Measurements from ENCODE around the gene ZNF473. TPM values are rescaled to one million over a fixed set of nuclear protein-coding genes. Genes with fewer than 3 reads are reported as not detected.
A peak's percentile ranks its signal among the peaks of the same experiment; 100 is the strongest.

Gene ZNF473
- total RNA-seq, 2 experiments from 2014 or later, result 10.9 to 12.5 TPM

GRCh38 chr19:50003810-50004419 is 21.9 kb upstream of the ZNF473 start:
- DNase-seq (peak; percentile 56), ATAC-seq (peak; percentile 84)
- Mint-ChIP-seq H3K4me3 (peak overlapping the region; percentile 5), H3K4me1 (peaks cover 25% of the 10 kb centered on the region), H3K9me3 (ENCODE audit: low read depth) (no peaks in the 10 kb centered on the region), H3K27ac (no peak overlapping the region), H3K27me3 (no peaks in the 10 kb centered on the region), H3K36me3 (ENCODE audit: low read depth) (peaks cover 54% of the 10 kb centered on the region)
- ChIA-PET CTCF (interaction anchor here (0.7 to 0.8 kb wide), 3 partner anchors 21 to 1810 kb away, joined by 3 read pairs; partner anchors contain the start of gene VRK3), POLR2A (interaction anchor here (0.6 to 0.7 kb wide), 2 partner anchors 11 to 52 kb away, joined by 3 to 4 read pairs; no protein-coding TSS in a partner anchor)
- intact Hi-C loops (cut with DNase I, micrococcal nuclease), result no loop called here

- POLR2A ChIA-PET, result no interaction called here
- no peaks in the 10 kb centered on the region for H3K27me3 Mint-ChIP-seq
- peaks cover 20% of the 10 kb centered on the region for H3K4me1 Mint-ChIP-seq
- CTCF ChIA-PET, result no interaction called here
- intact Hi-C loops (cut with DNase I, micrococcal nuclease), result no loop called here
- no peak overlapping the region for H3K27ac Mint-ChIP-seq
- peaks cover 45% of the 10 kb centered on the region for H3K36me3 Mint-ChIP-seq (ENCODE audit: low read depth)
- H3K4me3 Mint-ChIP-seq, result no peak overlapping the region
- peak; percentile 59 for ATAC-seq
- DNase-seq, result peak; percentile 49
- H3K9me3 Mint-ChIP-seq (ENCODE audit: low read depth), result no peaks in the 10 kb centered on the region
These were observed 20.4 kb upstream of the ZNF473 start for GRCh38 chr19:50005428-50005827.

DNA sequence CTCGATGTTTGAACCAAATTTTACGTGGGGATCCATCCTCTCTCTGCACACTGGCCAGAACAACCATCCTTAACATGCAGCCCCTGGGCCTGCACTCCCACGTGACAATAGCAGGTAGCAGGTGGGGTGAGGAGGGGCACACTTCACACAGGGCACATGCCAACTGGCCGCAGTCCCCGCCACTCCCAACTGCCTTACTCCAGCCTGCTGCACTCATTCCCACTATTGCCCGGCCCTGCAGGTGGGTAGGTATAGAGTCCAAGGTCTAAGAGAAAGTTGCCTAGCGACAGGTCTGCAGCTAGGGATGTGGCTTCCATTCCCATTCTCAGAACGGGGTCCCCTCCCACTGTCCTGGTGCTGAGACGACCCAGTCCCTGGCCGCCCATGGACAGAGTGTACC is 18.6 kb upstream of the ZNF473 start:
- no peak for DNase-seq

DNA sequence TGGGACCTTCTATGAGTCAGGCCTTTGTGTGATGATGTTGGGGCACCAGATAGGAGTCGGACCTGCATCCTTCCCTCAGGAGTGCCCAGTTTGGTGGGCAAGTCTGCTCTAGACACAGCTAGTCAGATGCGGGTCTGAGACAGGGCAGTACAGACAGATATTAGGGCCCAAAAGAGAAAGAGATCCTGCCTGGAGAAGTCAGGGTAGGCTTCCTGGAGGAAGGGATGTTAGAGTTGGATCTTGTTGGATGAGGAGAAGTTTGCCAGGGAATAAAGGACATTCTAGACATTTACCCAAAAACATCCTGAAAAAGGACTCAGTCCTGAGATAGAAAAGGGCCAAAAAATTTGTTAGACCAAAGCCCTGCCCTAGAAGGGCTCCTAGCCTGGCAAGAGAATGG is 17.9 kb upstream of the ZNF473 start:
- ATAC-seq (no peak), DNase-seq (no peak)
- H3K36me3 Mint-ChIP-seq (ENCODE audit: low read depth), result peaks cover 47% of the 10 kb centered on the region
- POLR2A ChIA-PET, result no interaction called here
- no peaks in the 10 kb centered on the region for H3K9me3 Mint-ChIP-seq (ENCODE audit: low read depth)
- H3K27me3 Mint-ChIP-seq, result no peaks in the 10 kb centered on the region
- no peak overlapping the region for H3K4me3 Mint-ChIP-seq
- intact Hi-C loops (cut with DNase I, micrococcal nuclease), result no loop called here
- H3K4me1 Mint-ChIP-seq, result peaks cover 20% of the 10 kb centered on the region
- H3K27ac Mint-ChIP-seq, result no peak overlapping the region
- CTCF ChIA-PET, result no interaction called here

More for the DNA sequence above, 18.6 kb upstream of the ZNF473 start:
- Mint-ChIP-seq H3K4me1 (peaks cover 20% of the 10 kb centered on the region), H3K27me3 (no peaks in the 10 kb centered on the region), H3K36me3 (ENCODE audit: low read depth) (peaks cover 51% of the 10 kb centered on the region), H3K4me3 (no peak overlapping the region), H3K9me3 (ENCODE audit: low read depth) (no peaks in the 10 kb centered on the region), H3K27ac (no peak overlapping the region)
- CTCF ChIA-PET, result interaction anchor here (0.5 kb wide), 1 partner anchor 53 kb away, joined by 3 read pairs; no protein-coding TSS in a partner anchor
- POLR2A ChIA-PET, result no interaction called here
- ATAC-seq, result no peak
- intact Hi-C loops (cut with DNase I, micrococcal nuclease), result no loop called here

DNA sequence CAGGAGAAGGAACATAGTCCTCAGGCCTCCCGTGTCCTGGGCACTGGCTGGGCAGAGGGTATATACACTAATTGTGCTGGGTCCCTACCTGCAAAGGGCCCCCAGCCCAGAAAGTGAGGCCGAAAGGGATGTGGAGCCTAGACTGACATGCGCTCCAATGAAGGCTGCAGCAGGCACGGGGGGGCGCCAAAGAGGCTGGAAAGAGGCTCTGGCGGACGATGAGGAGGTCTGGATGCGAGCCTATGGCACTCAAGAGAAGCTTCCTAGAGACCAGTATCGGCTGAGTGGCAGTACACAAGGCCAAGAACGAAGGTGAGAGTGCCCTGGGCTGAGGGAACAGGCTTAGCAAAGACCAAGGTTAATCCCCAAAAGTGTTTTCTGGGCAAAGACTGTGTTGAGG is 17.3 kb upstream of the ZNF473 start:
- no peak overlapping the region for H3K27ac Mint-ChIP-seq
- no peak for ATAC-seq
- H3K4me1 Mint-ChIP-seq, result peaks cover 20% of the 10 kb centered on the region
- CTCF ChIA-PET, result no interaction called here
- H3K9me3 Mint-ChIP-seq (ENCODE audit: low read depth), result no peaks in the 10 kb centered on the region
- no peak overlapping the region for H3K4me3 Mint-ChIP-seq
- H3K36me3 Mint-ChIP-seq (ENCODE audit: low read depth), result peaks cover 47% of the 10 kb centered on the region
- intact Hi-C loops (cut with DNase I, micrococcal nuclease), result no loop called here
- H3K27me3 Mint-ChIP-seq, result no peaks in the 10 kb centered on the region
- POLR2A ChIA-PET, result no interaction called here
- peak; percentile 55 for DNase-seq

- Mint-ChIP-seq H3K4me3 (no peak overlapping the region), H3K27me3 (no peaks in the 10 kb centered on the region), H3K9me3 (ENCODE audit: low read depth) (no peaks in the 10 kb centered on the region), H3K27ac (no peak overlapping the region), H3K36me3 (ENCODE audit: low read depth) (peaks cover 46% of the 10 kb centered on the region), H3K4me1 (peaks cover 7% of the 10 kb centered on the region)
- intact Hi-C loops (cut with DNase I, micrococcal nuclease), result no loop called here
- ATAC-seq (no peak), DNase-seq (no peak)
- CTCF ChIA-PET, result interaction anchor here (0.7 to 1.0 kb wide), 2 partner anchors 80 to 119 kb away, joined by 3 read pairs; no protein-coding TSS in a partner anchor
- POLR2A ChIA-PET, result no interaction called here
These were observed 9.5 kb upstream of the ZNF473 start for GRCh38 chr19:50016225-50016807.

DNA sequence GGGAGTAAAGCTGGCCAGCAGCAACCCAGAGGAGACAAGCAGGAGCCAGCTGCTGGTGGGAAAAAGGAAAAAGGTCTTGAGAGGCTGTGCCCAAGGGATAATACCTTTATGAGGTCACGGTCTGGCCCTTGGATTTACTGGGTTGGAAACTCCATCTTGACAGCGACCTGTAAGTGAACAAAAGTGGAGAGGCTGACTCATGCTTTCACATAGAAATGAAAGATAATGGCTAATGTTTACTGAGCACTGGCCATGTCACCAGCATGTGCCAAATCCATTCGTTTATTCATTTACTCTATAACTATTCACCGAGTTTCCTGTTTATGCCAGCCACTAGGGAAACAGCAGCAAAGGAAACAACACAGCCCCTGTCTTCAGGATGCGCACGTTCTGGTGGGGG is 5.3 kb upstream of the ZNF473 start:
- DNase-seq (no peak), ATAC-seq (no peak)
- H3K27ac Mint-ChIP-seq, result no peak overlapping the region
- H3K4me1 Mint-ChIP-seq, result peaks cover 29% of the 10 kb centered on the region
- POLR2A ChIA-PET, result no interaction called here
- CTCF ChIA-PET, result no interaction called here
- no peaks in the 10 kb centered on the region for H3K27me3 Mint-ChIP-seq
- H3K4me3 Mint-ChIP-seq, result no peak overlapping the region
- H3K9me3 Mint-ChIP-seq (ENCODE audit: low read depth), result no peaks in the 10 kb centered on the region
- intact Hi-C loops (cut with DNase I, micrococcal nuclease), result no loop called here
- H3K36me3 Mint-ChIP-seq (ENCODE audit: low read depth), result peaks cover 32% of the 10 kb centered on the region

DNA sequence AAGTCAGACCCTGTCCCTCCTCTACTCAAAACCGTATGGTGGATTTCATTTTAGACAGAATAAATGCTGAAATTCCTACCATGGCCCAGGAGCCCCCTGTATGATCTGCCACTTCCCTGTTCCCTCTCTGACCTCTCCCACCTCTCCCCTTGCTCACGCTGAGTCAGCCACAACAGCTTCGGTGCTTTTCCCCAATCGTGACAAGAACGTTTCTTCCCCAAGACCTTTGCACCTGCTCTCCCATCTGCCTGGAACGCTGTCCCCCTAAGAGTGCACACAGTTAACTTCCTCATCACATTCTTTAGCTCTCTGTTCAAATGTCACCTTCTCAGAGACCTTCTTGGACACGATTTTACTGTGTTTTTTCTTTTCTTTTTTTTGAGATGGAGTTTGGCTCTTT is 3.0 kb upstream of the ZNF473 start:
- CTCF ChIA-PET, result no interaction called here
- Mint-ChIP-seq H3K4me3 (no peak overlapping the region), H3K27me3 (no peaks in the 10 kb centered on the region), H3K27ac (peak overlapping the region; percentile 19), H3K4me1 (peaks cover 44% of the 10 kb centered on the region), H3K9me3 (ENCODE audit: low read depth) (peaks cover 6% of the 10 kb centered on the region), H3K36me3 (ENCODE audit: low read depth) (peaks cover 31% of the 10 kb centered on the region)
- no peak for ATAC-seq
- POLR2A ChIA-PET, result no interaction called here
- intact Hi-C loops (cut with DNase I, micrococcal nuclease), result no loop called here
- no peak for DNase-seq

DNA sequence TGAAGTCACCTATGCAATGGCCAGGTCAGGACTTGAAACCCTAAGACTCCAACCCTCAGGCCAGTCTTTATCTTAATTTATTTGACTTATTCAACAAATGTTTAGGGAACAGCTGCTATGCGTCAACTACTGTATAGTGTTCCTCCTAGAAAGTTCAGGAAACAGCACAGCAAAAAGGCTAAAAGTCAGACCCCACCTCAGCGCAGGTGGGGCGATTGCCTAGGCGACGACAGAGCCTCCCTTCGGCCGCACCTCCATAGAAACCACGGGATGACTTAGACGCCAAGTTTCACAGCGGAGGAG is 1.1 kb upstream of the ZNF473 start:
- CTCF ChIA-PET, result interaction anchor here (1.0 kb wide), 1 partner anchor 20 kb away, joined by 3 read pairs; no protein-coding TSS in a partner anchor
- intact Hi-C loops (cut with DNase I, micrococcal nuclease), result loop anchor here (1.0 to 5.0 kb wide), 23 partner anchors 27 to 1084 kb away; partner anchors contain the start of genes ATF5 (in 2 of the 2), NUP62 (in 2 of the 2), AKT1S1 (in 1 of the 2) and CTU1 (in 1 of the 2)
- Mint-ChIP-seq H3K4me1 (peaks cover 44% of the 10 kb centered on the region), H3K9me3 (ENCODE audit: low read depth) (peaks cover 6% of the 10 kb centered on the region), H3K36me3 (ENCODE audit: low read depth) (peaks cover 23% of the 10 kb centered on the region), H3K4me3 (peak overlapping the region; percentile 85), H3K27me3 (no peaks in the 10 kb centered on the region), H3K27ac (peak overlapping the region; percentile 95)
- ATAC-seq (no peak), DNase-seq (no peak)
- POLR2A ChIA-PET, result interaction anchor here (0.7 kb wide), 1 partner anchor 258 kb away, joined by 3 read pairs; the partner anchor contains the start of gene AP2A1

GRCh38 chr19:50025022-50025793 is 597 bp upstream of the ZNF473 start, which contains the start of gene VRK3:
VRK3 (minus strand) TSS chr19:50025372; CDS start chr19:50016162, 9,210 bp downstream.
- H3K4me3 Mint-ChIP-seq, result peak within 1 kb of the TSS; percentile 85
- peaks cover 6% of the 10 kb centered on the region for H3K9me3 Mint-ChIP-seq (ENCODE audit: low read depth)
- peak; percentile 98 for DNase-seq
- ChIA-PET POLR2A (interaction anchor here (0.7 kb wide), 1 partner anchor 258 kb away, joined by 3 read pairs; the partner anchor contains the start of gene AP2A1), CTCF (interaction anchor here (0.6 to 1.0 kb wide), 3 partner anchors 15 to 123 kb away, joined by 3 to 4 read pairs (median 3); no protein-coding TSS in a partner anchor)
- H3K36me3 Mint-ChIP-seq (ENCODE audit: low read depth), result peaks cover 23% of the 10 kb centered on the region
- peak within 1 kb of the TSS; percentile 95 for H3K27ac Mint-ChIP-seq
- intact Hi-C loops (cut with DNase I, micrococcal nuclease), result loop anchor here (1.0 to 5.0 kb wide), 23 partner anchors 26 to 1083 kb away; partner anchors contain the start of genes ATF5 (in 2 of the 2), NUP62 (in 2 of the 2), AKT1S1 (in 1 of the 2) and CTU1 (in 1 of the 2)
- ATAC-seq, result peak; percentile 91
- H3K27me3 Mint-ChIP-seq, result no peaks in the 10 kb centered on the region
- H3K4me1 Mint-ChIP-seq, result peaks cover 44% of the 10 kb centered on the region

DNA sequence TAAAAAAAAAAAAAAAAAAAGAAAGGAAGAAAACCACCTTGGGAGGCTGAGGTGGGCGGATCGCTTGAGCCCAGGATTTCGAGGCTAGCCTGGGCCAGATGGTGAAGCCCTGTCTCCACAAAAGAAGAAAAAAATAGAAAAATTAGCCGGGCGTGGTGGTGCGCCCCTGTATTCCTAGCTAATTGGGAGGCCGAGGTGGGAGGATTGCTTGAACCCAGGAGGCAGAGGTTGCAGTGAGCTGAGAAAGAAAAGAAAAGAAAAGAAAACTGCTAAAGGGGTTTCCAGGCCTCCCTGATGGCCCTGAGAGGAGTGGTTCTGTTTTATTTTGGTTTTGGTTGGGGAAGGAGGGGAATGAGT is 723 bp downstream of the ZNF473 start:
- peak overlapping the region; percentile 85 for H3K4me3 Mint-ChIP-seq
- DNase-seq (no peak), ATAC-seq (no peak)
- peaks cover 6% of the 10 kb centered on the region for H3K9me3 Mint-ChIP-seq (ENCODE audit: low read depth)
- ChIA-PET CTCF (no interaction called here), POLR2A (no interaction called here)
- intact Hi-C loops (cut with DNase I, micrococcal nuclease), result loop anchor here in 1 of 2 experiments (5.0 kb wide), 1 partner anchor 899 kb away; no protein-coding TSS in a partner anchor
- H3K27me3 Mint-ChIP-seq, result no peaks in the 10 kb centered on the region
- peak overlapping the region; percentile 77 for H3K27ac Mint-ChIP-seq
- peaks cover 34% of the 10 kb centered on the region for H3K36me3 Mint-ChIP-seq (ENCODE audit: low read depth)
- H3K4me1 Mint-ChIP-seq, result peaks cover 36% of the 10 kb centered on the region

Measured in activated CD4-positive, alpha-beta T cell treated with anti-CD3 and anti-CD28 coated beads for 36 hours (primary cell).